Esophagus squamous epithelium (tissue), 5 donors: ENCODE results near the gene AGR2. TPM values are rescaled to one million over a fixed set of nuclear protein-coding genes. Genes with fewer than 3 reads are reported as not detected.

Experiments
- DNase-seq: peaks from one replicate; lab custom pipeline; 2025; lab: John Stamatoyannopoulos, UW
- H3K27ac ChIP-seq, 4 donors: fragments of 200-600 bp; sonication (generic); one replicate each; pipeline ENCODE4 v1.5.1; 2016 to 2019; ENCODE audit warnings: mild to moderate bottlenecking in 1 of 4
- H3K27me3 ChIP-seq, 4 donors: fragments of 200-600 bp; sonication (generic); 1 replicate in 3 of 4; 2 replicates in 1 of 4; pipeline versions ENCODE4 v1.5.1 to v1.6.0; 2017 to 2021; ENCODE audit warnings: antibody characterized with exemption in 1 of 4
- H3K36me3 ChIP-seq, 3 donors: fragments of 200-600 bp; sonication (generic); one replicate each; pipeline ENCODE4 v1.5.1; 2016 to 2019
- H3K4me1 ChIP-seq, 3 donors: fragments of 200-600 bp; sonication (generic); one replicate each; pipeline ENCODE4 v1.5.1; 2017 to 2019
- H3K4me3 ChIP-seq, 4 donors: fragments of 200-600 bp; sonication (generic); 1 replicate in 3 of 4; 2 replicates in 1 of 4; pipeline ENCODE4 v1.5.1; 2016 to 2019; ENCODE audit warnings: mild to moderate bottlenecking in 2 of 4, moderate library complexity in 1 of 4
- H3K9me3 ChIP-seq, 3 donors: fragments of 200-600 bp; sonication (generic); one replicate each; pipeline ENCODE4 v1.5.1; 2016 to 2019
- POLR2A ChIP-seq, 4 donors: fragments of 450-650 bp; IDR thresholded peaks; one replicate each; pipeline ENCODE4 v1.6.1; 2017; ENCODE audit warnings: antibody characterized with exemption in 4 of 4, mild to moderate bottlenecking in 4 of 4, moderate library complexity in 3 of 4
- WGBS, 2 donors: methylation state at CpG; one replicate each; pipeline ENCODE4 v1.1.5; 2018; 5-methylcytosine and 5-hydroxymethylcytosine counted together
- intact Hi-C: fragments of 100-400 bp; cut with DNase I; formaldehyde crosslinking; loops from one replicate; pipeline ENCODE4 v1.15.0; 2022
- total RNA-seq, 4 donors: library from RNA; depleted of rRNA; stranded (reverse); fragments of >200 nt; gene quantifications; one replicate each; pipeline ENCODE4 v1.1.0, GENCODE V29; 2016
- TF ChIP-seq, protein P1 (sequence below), 6 experiments: fragments of 450-650 bp in 4 of 6; fragments of 200-600 bp in 2 of 6; sonication (generic) in 2 of 6; IDR thresholded peaks; one replicate each; pipeline ENCODE4 v1.5.1; 2016 to 2019; ENCODE audit warnings: antibody characterized with exemption in 6 of 6, mild to moderate bottlenecking in 4 of 6, moderate library complexity in 4 of 6
- donor health status: DM: yes; HTN: yes; CAD: no.

AGR2 gene
- total RNA-seq, 4 donors from 2014 or later = 1.6 to 12.4 (median 3.9) TPM

DNA sequence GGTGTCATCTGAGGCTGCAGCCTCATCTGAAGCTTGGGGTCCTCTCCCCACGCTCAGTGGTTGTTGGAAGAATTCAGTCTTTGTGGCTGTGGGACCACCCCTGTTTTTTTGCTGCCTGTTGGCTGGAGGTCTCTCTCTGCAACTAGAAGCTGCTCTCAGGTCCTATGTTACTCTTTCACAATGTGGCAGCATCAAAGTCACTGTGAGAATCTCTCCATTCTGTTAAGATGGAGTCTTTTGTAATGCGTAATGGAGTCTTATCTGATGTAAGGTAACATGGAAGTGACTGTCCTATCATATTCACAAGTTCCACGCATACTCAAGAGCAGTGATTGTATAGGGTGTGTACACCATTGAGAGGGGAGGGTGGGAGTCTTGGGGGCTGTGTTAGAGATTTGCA, 26.3 kb downstream of the AGR2 start:
- 97 to 100% methylated on average over 2 to 3 of the region's 3 CpGs for WGBS, 2 donors
- intact Hi-C loops = no loop called here

DNA sequence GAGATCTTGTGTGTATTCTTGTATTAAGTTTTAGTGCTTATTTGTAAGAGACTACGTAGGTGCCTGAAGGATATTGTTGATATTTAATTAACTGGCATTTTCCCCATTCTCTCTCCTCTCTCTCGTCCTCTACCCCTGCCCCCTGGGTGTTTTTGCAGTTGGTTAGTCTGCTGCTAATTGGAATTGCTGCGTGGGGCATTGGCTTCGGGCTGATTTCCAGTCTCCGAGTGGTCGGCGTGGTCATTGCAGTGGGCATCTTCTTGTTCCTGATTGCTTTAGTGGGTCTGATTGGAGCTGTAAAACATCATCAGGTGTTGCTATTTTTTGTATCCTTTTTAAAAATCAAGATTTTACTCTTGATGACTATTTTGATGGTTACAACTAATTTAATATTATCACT, 28.7 kb downstream of the AGR2 start:
- intact Hi-C loops = no loop called here
- TF ChIP-seq, protein P1, sequence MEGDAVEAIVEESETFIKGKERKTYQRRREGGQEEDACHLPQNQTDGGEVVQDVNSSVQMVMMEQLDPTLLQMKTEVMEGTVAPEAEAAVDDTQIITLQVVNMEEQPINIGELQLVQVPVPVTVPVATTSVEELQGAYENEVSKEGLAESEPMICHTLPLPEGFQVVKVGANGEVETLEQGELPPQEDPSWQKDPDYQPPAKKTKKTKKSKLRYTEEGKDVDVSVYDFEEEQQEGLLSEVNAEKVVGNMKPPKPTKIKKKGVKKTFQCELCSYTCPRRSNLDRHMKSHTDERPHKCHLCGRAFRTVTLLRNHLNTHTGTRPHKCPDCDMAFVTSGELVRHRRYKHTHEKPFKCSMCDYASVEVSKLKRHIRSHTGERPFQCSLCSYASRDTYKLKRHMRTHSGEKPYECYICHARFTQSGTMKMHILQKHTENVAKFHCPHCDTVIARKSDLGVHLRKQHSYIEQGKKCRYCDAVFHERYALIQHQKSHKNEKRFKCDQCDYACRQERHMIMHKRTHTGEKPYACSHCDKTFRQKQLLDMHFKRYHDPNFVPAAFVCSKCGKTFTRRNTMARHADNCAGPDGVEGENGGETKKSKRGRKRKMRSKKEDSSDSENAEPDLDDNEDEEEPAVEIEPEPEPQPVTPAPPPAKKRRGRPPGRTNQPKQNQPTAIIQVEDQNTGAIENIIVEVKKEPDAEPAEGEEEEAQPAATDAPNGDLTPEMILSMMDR (IDR thresholded peaks at IDR 0.05) = no peak
- no peak for TF ChIP-seq POLR2A (IDR thresholded peaks at IDR 0.05)
- no peak for DNase-seq
- Histone ChIP-seq H3K27me3 (no peaks in the 10 kb centered on the region), H3K36me3 (no peaks in the 10 kb centered on the region), H3K4me3 (no peak overlapping the region), H3K27ac (no peak overlapping the region), H3K9me3 (no peaks in the 10 kb centered on the region), H3K4me1 (peaks cover 0 to 9% (median 0%) of the 10 kb centered on the region in 3 donors)
- WGBS, 2 donors = 85 to 91% methylated on average over 7 of the region's 7 CpGs

More for the DNA sequence above, 26.3 kb downstream of the AGR2 start:
- no peaks in the 10 kb centered on the region for H3K27me3 ChIP-seq
- H3K27ac ChIP-seq = no peak overlapping the region
- H3K4me3 ChIP-seq = no peak overlapping the region
- H3K4me1 ChIP-seq = no peaks in the 10 kb centered on the region
- DNase-seq = no peak
- H3K36me3 ChIP-seq = no peaks in the 10 kb centered on the region
- H3K9me3 ChIP-seq = no peaks in the 10 kb centered on the region
- TF ChIP-seq POLR2A (IDR thresholded peaks at IDR 0.05) = no peak
- TF ChIP-seq, protein P1 (IDR thresholded peaks at IDR 0.05) = no peak

DNA sequence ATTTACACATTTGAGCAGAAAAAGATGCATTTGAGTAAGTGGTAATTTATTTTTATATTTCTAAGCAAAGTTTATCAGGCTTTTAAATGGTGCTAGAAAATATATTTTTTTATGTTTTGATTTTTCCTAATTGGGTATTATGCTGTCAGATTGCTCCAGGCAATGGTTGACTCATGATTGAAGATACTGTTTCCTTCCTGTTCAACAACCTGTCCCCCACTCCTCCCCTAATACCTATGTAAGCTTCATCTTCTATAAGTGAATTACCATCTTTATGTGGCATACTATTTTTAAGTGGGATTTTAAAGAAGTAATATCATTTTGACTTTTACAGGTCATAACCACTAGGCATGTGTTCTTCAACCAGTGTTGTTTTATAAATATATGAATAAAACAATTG, 29.8 kb downstream of the AGR2 start:
- TF ChIP-seq, protein P1 (IDR thresholded peaks at IDR 0.05) = no peak
- no peak for TF ChIP-seq POLR2A (IDR thresholded peaks at IDR 0.05)
- no peak overlapping the region for H3K4me3 ChIP-seq
- no peaks in the 10 kb centered on the region for H3K36me3 ChIP-seq
- intact Hi-C loops = no loop called here
- no peak overlapping the region for H3K27ac ChIP-seq
- no peak for DNase-seq
- H3K9me3 ChIP-seq = no peaks in the 10 kb centered on the region
- H3K4me1 ChIP-seq = peaks cover 0 to 19% (median 4%) of the 10 kb centered on the region in 3 donors
- H3K27me3 ChIP-seq = no peaks in the 10 kb centered on the region

DNA sequence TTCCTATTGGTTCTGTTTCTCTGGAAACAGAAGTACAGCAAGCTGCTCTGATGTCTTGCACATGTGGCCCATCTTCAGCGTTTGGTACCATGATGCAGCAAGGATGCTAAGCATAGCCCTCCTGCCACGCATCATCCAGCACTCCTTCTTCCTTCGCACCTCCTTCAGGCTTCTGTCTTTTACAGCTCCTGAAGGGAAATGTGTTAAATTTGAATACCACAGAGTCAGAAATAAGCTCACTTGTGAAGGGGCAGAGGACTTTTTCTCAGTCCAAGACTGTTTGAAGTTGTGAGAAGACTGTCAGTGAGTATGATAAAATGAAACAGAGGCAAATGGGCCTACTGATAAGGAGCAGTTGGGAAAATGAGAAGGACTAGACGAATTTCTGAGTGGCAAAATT, 30.5 kb downstream of the AGR2 start:
- no peak for DNase-seq
- H3K4me3 ChIP-seq = no peak overlapping the region
- intact Hi-C loops = no loop called here
- H3K27me3 ChIP-seq = no peaks in the 10 kb centered on the region
- H3K27ac ChIP-seq = no peak overlapping the region
- 78 to 86% methylated on average over 4 of the region's 4 CpGs for WGBS, 2 donors
- H3K9me3 ChIP-seq = no peaks in the 10 kb centered on the region
- H3K4me1 ChIP-seq = peaks cover 0 to 19% (median 4%) of the 10 kb centered on the region in 3 donors
- H3K36me3 ChIP-seq = no peaks in the 10 kb centered on the region
- TF ChIP-seq, protein P1 (IDR thresholded peaks at IDR 0.05) = no peak
- no peak for TF ChIP-seq POLR2A (IDR thresholded peaks at IDR 0.05)

DNA sequence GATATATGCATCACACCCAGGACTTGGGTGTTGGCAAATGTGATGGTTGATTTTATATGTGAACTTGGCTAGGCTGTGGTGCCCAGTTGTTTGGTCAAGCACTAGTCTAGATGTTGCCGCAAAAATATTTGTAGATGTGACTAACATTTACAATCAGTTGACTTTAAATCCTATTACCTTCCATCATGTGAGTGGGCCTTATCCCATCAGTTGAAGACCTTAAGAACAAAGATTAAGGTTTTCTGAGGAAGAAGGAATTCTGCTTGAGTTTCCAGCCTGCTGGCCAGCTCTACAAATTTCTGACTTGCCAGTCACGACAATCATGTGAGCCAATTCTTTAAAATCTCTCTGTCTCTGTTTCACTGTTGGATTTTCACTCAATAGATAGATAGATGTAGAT, 30.9 kb downstream of the AGR2 start:
- WGBS, 2 donors = 90 to 100% methylated on average over 2 of the region's 2 CpGs
- DNase-seq = no peak
- Histone ChIP-seq H3K27me3 (no peaks in the 10 kb centered on the region), H3K9me3 (no peaks in the 10 kb centered on the region), H3K27ac (no peak overlapping the region), H3K36me3 (no peaks in the 10 kb centered on the region), H3K4me3 (no peak overlapping the region), H3K4me1 (peaks cover 0 to 19% (median 4%) of the 10 kb centered on the region in 3 donors)
- intact Hi-C loops = no loop called here
- no peak for TF ChIP-seq POLR2A (IDR thresholded peaks at IDR 0.05)
- TF ChIP-seq, protein P1 (IDR thresholded peaks at IDR 0.05) = no peak
